Esophagus muscularis mucosa (tissue), 4 donors: ENCODE measurements around the gene C1QTNF9B.

Experiments
- EP300 ChIP-seq: sonication (generic); formaldehyde crosslinking; IDR thresholded peaks from one replicate; pipeline ENCODE4 v1.6.1; 2017; ENCODE audit warnings: antibody characterized with exemption
- POLR2AphosphoS5 ChIP-seq, 2 donors: sonication (generic); formaldehyde crosslinking; IDR thresholded peaks; one replicate each; pipeline ENCODE4 v1.6.1; 2017; ENCODE audit warnings: antibody characterized with exemption in 2 of 2
- TF ChIP-seq, protein P1 (sequence below), 3 experiments: fragments of 200-600 bp in 2 of 3; fragments of 450-650 bp in 1 of 3; sonication (generic) in 2 of 3; IDR thresholded peaks; one replicate each; pipeline ENCODE4 v1.5.1; 2017 to 2019; ENCODE audit warnings: antibody characterized with exemption in 3 of 3, mild to moderate bottlenecking in 2 of 3, moderate library complexity in 1 of 3

DNA sequence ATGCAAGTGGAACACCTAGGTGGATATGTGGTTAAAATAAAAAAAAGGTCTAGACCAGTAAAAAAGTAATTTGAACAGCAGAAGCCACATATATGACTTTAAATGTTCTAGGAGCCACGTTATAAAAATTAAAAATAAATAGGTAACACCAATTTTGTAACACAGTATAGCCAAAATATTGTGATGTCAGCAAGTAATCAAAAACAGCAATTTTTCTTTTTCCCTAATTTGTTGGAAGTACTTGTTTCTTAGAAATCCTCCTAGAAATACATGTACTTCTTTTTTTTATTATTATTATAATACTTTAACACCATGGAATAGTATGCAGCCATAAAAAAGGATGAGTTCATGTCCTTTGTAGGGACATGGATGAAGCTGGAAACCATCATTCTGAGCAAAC is 25.7 kb upstream of the C1QTNF9B start:
- TF ChIP-seq, protein P1, sequence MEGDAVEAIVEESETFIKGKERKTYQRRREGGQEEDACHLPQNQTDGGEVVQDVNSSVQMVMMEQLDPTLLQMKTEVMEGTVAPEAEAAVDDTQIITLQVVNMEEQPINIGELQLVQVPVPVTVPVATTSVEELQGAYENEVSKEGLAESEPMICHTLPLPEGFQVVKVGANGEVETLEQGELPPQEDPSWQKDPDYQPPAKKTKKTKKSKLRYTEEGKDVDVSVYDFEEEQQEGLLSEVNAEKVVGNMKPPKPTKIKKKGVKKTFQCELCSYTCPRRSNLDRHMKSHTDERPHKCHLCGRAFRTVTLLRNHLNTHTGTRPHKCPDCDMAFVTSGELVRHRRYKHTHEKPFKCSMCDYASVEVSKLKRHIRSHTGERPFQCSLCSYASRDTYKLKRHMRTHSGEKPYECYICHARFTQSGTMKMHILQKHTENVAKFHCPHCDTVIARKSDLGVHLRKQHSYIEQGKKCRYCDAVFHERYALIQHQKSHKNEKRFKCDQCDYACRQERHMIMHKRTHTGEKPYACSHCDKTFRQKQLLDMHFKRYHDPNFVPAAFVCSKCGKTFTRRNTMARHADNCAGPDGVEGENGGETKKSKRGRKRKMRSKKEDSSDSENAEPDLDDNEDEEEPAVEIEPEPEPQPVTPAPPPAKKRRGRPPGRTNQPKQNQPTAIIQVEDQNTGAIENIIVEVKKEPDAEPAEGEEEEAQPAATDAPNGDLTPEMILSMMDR (IDR thresholded peaks at IDR 0.05), result no peak
- no peak for TF ChIP-seq POLR2AphosphoS5 (IDR thresholded peaks at IDR 0.05)
- TF ChIP-seq EP300, result no peak
